HCT116 (cell line): ENCODE measurements around the gene KLF4.

Experiments
- CTCF ChIP-seq, 3 experiments: fragments of 200-600 bp in 1 of 3; sonication (generic) in 1 of 3; IDR thresholded peaks in 2 of 3; conservative IDR thresholded peaks in 1 of 3; 2 replicates each; pipeline ENCODE4 v1.5.1; 2012 to 2017; ENCODE audit warnings: low read depth in 2 of 3, low read length in 2 of 3, antibody characterized with exemption in 1 of 3, borderline replicate concordance in 1 of 3, control low read depth in 1 of 3, mild to moderate bottlenecking in 1 of 3, mixed read lengths in 1 of 3, mixed run types in 1 of 3, moderate library complexity in 1 of 3; ENCODE audit not compliant: insufficient read depth in 1 of 3
- EZH2 ChIP-seq: fragments of 200-600 bp; sonication (generic); IDR thresholded peaks from 2 replicates; pipeline ENCODE4 v1.6.1; 2017; ENCODE audit warnings: antibody characterized with exemption, mixed run types
- MAX ChIP-seq: IDR thresholded peaks from 2 replicates; pipeline ENCODE4 v1.6.1; 2012
- POLR2A ChIP-seq: IDR thresholded peaks from 2 replicates; pipeline ENCODE4 v1.7.0; 2011; ENCODE audit warnings: borderline replicate concordance; ENCODE audit not compliant: insufficient read depth, insufficient read length; ENCODE audit errors: extremely low read depth
- POLR2AphosphoS5 ChIP-seq: IDR thresholded peaks from 2 replicates; pipeline ENCODE4 v1.6.1; 2011; ENCODE audit warnings: mild to moderate bottlenecking, low read depth, low read length, moderate library complexity
- REST ChIP-seq: IDR thresholded peaks from 2 replicates; pipeline ENCODE4 v1.6.1; 2012; ENCODE audit warnings: low read depth
- SP1 ChIP-seq: IDR thresholded peaks from 2 replicates; pipeline ENCODE4 v1.6.1; 2012; ENCODE audit warnings: low read depth
- ZNF274 ChIP-seq: fragments of 200-500 bp; sonication (Bioruptor generic); IDR thresholded peaks from 2 replicates; pipeline ENCODE4 v1.6.1; 2014; ENCODE audit warnings: mild to moderate bottlenecking, low read depth, low read length, inconsistent platforms

GRCh38 chr9:107466826-107467225 is 22.7 kb downstream of the KLF4 start:
- TF ChIP-seq CTCF (IDR thresholded peaks at IDR 0.05 in 2 of 3, conservative IDR thresholded peaks at IDR 0.05 in 1 of 3; ENCODE audit: borderline replicate concordance in 1 of 3, insufficient read depth in 1 of 3, low read depth in 2 of 3, low read length in 2 of 3) (no peak), REST (no peak), POLR2AphosphoS5 (no peak), ZNF274 (no peak), POLR2A (no peak), EZH2 (no peak), MAX (no peak), SP1 (no peak)
